Measurements from ENCODE around the gene UFL1.

DNA sequence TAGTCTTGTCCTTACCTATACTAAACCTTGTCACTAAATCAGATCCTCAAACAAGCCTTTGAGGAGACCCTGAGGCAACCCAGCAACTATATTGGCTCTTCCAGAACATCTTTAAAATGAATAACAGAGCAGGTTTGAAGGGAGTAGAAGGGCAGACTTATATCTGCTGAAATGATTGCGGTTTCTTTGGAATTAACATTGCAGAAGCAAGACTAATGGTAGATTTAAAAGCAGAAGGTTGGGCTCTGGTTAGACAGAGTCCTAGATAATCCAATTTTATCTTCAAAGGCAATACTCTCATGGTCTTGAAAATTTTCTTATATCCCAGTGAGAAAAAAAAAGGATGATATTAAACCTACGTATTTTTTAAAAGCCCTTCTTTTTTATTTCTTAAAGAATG is 60.4 kb downstream of the UFL1 start:
- TF ChIP-seq, protein P1, sequence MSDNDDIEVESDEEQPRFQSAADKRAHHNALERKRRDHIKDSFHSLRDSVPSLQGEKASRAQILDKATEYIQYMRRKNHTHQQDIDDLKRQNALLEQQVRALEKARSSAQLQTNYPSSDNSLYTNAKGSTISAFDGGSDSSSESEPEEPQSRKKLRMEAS (IDR thresholded peaks at IDR 0.05): no peak
- TF ChIP-seq, protein P2, sequence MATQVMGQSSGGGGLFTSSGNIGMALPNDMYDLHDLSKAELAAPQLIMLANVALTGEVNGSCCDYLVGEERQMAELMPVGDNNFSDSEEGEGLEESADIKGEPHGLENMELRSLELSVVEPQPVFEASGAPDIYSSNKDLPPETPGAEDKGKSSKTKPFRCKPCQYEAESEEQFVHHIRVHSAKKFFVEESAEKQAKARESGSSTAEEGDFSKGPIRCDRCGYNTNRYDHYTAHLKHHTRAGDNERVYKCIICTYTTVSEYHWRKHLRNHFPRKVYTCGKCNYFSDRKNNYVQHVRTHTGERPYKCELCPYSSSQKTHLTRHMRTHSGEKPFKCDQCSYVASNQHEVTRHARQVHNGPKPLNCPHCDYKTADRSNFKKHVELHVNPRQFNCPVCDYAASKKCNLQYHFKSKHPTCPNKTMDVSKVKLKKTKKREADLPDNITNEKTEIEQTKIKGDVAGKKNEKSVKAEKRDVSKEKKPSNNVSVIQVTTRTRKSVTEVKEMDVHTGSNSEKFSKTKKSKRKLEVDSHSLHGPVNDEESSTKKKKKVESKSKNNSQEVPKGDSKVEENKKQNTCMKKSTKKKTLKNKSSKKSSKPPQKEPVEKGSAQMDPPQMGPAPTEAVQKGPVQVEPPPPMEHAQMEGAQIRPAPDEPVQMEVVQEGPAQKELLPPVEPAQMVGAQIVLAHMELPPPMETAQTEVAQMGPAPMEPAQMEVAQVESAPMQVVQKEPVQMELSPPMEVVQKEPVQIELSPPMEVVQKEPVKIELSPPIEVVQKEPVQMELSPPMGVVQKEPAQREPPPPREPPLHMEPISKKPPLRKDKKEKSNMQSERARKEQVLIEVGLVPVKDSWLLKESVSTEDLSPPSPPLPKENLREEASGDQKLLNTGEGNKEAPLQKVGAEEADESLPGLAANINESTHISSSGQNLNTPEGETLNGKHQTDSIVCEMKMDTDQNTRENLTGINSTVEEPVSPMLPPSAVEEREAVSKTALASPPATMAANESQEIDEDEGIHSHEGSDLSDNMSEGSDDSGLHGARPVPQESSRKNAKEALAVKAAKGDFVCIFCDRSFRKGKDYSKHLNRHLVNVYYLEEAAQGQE (IDR thresholded peaks at IDR 0.05): no peak
- TF ChIP-seq, protein P3, sequence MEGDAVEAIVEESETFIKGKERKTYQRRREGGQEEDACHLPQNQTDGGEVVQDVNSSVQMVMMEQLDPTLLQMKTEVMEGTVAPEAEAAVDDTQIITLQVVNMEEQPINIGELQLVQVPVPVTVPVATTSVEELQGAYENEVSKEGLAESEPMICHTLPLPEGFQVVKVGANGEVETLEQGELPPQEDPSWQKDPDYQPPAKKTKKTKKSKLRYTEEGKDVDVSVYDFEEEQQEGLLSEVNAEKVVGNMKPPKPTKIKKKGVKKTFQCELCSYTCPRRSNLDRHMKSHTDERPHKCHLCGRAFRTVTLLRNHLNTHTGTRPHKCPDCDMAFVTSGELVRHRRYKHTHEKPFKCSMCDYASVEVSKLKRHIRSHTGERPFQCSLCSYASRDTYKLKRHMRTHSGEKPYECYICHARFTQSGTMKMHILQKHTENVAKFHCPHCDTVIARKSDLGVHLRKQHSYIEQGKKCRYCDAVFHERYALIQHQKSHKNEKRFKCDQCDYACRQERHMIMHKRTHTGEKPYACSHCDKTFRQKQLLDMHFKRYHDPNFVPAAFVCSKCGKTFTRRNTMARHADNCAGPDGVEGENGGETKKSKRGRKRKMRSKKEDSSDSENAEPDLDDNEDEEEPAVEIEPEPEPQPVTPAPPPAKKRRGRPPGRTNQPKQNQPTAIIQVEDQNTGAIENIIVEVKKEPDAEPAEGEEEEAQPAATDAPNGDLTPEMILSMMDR (IDR thresholded peaks at IDR 0.05; ENCODE audit: low read depth, low read length, missing input control): no peak
- TF ChIP-seq FOXA1 (IDR thresholded peaks at IDR 0.05) (no peak), EGR1 (IDR thresholded peaks at IDR 0.05; ENCODE audit: low read depth in 2 of 2) (no peak), RAD21 (IDR thresholded peaks at IDR 0.05) (no peak), TAF1 (conservative IDR thresholded peaks at IDR 0.05) (no peak), FOXA2 (IDR thresholded peaks at IDR 0.05) (no peak), HNF4G (IDR thresholded peaks at IDR 0.05) (no peak), JUND (IDR thresholded peaks at IDR 0.05) (no peak)
- TF ChIP-seq, protein P4, sequence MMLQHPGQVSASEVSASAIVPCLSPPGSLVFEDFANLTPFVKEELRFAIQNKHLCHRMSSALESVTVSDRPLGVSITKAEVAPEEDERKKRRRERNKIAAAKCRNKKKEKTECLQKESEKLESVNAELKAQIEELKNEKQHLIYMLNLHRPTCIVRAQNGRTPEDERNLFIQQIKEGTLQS (IDR thresholded peaks at IDR 0.05): no peak
- TF ChIP-seq, protein P5, sequence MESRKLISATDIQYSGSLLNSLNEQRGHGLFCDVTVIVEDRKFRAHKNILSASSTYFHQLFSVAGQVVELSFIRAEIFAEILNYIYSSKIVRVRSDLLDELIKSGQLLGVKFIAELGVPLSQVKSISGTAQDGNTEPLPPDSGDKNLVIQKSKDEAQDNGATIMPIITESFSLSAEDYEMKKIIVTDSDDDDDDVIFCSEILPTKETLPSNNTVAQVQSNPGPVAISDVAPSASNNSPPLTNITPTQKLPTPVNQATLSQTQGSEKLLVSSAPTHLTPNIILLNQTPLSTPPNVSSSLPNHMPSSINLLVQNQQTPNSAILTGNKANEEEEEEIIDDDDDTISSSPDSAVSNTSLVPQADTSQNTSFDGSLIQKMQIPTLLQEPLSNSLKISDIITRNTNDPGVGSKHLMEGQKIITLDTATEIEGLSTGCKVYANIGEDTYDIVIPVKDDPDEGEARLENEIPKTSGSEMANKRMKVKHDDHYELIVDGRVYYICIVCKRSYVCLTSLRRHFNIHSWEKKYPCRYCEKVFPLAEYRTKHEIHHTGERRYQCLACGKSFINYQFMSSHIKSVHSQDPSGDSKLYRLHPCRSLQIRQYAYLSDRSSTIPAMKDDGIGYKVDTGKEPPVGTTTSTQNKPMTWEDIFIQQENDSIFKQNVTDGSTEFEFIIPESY (IDR thresholded peaks at IDR 0.05): no peak

Measured in liver (tissue), 3 donors.